CD4-positive, alpha-beta T cell treated with Interleukin-21 for 1 hour (primary cell): Measurements from ENCODE around the gene SAPCD2.
"Not testable (repeated sequence)": the region's sequence is repeated elsewhere in the genome, so short reads cannot be mapped to it uniquely, and the experiment has no call there.

Experiments
- DNase-seq: peaks from one replicate; pipeline ENCODE4 v3.0.0-alpha.2; 2020

The SAPCD2 gene

DNA sequence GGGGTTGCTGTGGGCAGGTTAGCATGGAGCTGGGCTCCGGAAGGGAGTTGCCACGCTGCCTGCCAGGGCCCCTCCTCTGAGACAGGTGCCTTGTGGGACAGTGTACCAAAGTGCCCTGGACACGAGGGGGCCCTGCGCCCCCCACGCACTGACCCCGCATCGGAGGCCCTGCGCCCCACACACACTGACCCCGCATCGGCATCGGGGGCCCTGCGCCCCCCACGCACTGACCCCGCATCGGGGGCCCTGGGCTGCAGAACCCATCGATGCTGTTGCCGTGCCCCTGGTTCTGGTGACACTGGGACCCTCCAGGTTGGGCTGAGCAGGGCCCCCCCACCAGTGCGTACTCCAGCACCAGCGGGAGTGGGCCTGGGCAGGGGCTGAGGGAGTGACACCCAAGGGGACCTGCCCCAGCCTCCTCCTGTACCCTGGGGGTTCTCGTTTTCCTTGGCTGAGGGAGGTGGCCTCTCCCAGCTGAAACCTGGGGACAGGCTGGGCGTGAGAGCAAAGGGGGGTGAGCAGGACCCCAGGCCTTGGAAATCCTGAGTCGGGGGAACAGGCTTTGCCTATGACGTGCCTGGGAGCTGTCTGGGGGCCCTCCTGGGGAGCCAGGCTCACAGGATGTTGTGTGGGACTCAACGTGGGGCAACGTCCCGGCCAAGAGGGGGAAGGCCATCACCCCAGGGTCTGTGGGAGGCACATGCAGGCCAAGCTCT, 6.9 kb downstream of the SAPCD2 start:
- DNase-seq, result no peak

DNA sequence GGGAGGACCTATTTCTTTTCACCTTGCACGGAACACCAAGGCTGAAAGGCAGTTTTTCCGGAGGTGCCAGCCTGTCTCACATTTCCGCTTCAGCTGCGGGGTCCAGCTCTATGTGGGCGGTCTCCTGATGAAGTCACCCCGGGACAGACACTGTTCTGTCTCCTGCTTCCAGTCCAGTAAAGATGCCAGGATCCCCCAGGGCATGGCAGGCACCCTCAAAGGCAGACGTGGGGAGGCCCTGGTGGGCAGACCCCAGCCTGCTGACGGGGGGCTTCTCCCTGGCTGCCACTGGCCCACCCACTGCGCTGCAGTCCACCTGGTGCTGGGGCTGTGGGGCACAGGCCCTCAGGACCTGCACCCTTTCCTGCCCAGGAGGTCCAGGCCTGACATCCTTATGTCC, 7.6 kb downstream of the SAPCD2 start:
- not testable (repeated sequence) for DNase-seq

DNA sequence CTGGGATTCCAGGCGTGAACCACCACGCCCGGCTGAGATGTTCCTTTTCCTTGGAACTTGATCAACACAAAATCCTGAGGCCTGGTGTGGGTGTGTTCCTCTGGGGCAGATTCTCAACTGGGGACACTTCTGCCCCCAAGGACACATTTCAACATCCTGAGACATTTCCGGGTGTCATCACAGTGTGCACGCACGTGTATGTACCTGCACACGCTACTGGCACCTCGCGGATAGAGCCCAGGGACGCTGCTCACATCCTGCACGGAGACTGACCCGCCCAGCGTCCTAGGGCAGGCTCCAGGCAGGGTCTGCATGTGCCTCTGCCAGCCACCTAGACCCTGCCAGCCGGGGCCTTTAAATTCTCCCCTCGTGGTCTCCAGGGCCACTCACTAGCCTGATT, 8.0 kb downstream of the SAPCD2 start:
- no peak for DNase-seq

DNA sequence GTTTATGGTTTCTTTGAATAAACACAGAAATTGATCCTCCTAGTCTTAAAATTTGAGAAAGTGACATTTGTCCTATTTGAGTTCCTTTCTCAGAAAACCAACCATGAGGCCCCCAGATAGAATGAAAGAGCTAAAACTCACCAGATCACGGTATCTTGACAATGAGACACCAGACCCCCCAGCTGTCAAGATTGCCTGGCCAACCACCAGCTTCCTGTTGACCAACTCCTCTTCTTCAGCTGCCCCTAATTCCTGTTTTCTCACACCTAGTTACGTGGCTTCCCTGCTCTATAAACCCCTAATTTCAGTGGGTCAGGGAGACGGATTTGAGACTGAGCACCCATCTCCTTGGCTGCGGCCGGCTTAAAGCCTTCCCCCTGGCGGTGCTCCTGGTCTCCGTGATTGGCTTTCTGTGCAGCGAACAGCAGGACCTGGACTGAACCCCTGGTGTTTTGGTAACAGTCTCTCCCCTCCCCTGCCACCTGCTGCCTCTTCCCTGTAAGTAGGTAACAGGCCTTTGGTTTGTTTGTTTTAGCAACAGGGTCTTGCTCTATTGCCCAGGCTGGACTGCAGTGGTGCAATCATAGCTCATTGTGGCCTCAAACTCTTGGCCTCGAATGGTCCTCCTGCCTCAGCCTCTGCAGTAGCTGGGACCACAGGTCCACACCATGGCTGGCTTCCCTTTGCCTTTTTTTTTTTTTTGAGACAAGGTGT, 11.7 kb downstream of the SAPCD2 start:
- no peak for DNase-seq

DNA sequence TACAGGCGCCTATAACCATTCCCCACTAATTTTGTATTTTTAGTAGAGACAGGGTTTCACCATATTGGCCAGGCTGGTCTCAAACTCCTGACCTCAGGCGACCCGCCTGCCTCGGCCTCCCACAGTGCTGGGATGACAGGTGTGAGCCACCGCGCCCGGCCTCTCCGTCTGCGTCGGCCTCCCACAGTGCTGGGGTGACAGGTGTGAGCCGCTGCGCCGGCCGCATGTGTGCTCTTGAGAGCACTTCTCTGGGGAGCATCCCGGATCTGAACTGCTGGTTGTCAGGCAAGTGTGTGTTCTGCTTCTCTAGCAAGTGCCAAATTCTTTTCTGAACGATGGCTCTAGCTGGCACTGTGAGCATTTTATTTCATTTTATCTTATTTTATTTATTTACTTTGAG, 12.8 kb downstream of the SAPCD2 start:
- DNase-seq, result no peak

DNA sequence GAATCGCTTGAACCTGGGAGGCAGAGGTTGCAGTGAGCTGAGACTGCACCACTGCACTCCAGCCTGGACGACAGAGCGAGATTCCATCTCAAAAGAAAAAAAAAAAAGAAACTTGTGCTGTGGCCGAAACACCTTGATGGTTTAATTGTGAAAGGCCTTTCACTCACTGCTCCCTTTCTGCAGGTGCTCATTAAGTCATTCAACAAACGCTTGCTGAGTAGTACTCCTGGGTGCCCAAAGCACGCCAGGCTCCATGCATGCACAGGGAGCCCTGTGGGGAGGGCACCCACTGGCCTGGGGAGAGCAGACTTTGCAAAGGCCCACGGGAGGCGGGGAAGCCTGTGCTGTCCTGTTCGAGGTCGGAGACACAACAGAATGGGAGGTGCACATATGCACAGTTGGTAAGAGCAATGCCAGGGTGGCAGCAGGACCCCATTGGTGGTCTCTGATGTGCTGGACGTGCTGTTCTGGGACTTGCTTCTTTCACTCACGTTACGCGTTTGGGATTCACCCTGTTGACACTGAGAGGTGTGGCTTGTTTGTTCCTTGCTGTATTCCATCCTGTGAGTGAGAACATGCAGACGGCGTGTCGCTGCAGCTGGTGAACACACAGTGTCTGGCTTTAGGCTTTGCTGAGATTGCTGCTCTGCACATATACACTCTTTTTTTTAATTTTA, 13.5 kb downstream of the SAPCD2 start:
- DNase-seq, result no peak

DNA sequence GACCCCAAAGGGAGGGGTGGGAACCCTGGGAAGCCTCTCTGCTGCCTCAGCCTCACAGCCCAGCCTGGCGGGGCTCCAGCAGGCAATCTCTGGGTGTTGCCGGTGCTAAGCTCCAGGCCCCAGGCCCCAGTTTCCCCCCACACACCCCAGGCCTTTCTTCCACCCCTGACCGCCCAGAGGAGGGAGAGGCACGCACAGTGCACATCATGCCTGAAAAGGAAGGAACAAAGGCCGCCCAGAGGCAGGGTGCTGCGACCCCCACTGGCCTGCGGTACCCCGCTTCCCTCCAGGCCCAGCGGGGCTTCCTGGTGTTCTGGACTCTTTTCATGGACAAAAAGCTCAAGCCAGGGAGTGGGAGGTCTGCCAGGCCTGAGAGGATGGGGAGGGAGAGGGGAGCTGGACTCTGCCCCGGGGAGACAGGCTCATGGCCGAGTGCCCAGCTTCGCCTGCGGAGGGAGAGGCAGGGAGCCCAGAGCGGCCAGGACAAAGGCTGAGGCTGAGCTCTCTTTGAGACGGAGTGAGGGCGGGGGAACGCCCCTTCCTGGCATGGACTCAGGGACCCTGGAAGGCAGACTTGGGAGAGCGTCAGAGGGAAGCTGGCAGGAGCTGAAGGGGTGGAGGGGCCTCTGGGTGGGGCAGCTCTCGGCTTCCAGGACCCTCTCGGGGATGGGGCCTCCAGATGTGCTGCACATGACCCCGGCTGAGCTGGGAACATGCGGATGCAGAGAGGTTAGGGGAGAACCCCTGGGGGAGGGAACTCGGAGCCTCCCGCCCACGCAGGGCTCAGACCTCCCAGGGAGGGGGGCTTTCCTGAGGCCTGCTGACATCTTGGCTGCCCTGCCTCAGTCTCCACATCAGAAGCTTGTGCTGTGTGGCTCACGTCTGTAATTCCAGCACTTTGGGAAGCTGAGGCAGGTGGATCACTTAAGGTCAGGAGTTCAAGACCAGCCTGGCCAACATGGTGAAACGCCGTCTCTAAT, 14.7 kb downstream of the SAPCD2 start:
- no peak for DNase-seq

DNA sequence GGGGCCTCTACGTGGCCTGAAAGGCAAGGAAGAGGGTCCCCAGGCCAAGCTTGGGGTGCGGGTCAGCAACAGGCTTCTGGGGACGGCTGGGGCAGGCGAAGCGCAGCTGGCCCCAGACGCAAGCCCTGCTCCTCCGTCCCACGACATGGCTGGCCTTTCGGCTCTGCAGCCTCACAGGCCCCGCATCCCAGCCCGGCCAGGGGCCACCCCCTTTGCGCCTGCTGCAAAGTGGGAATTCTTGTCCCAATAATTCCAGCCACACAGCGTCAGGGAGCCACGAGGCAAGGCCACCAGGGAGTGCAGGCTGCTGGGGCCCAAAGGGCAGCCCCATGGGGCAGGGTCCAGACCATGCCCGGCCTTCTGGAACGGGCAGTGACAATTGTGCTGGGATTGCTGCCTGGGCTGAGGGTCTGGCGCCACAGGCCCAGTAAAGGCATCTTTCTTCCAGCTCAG, 15.4 kb downstream of the SAPCD2 start:
- DNase-seq, result no peak

DNA sequence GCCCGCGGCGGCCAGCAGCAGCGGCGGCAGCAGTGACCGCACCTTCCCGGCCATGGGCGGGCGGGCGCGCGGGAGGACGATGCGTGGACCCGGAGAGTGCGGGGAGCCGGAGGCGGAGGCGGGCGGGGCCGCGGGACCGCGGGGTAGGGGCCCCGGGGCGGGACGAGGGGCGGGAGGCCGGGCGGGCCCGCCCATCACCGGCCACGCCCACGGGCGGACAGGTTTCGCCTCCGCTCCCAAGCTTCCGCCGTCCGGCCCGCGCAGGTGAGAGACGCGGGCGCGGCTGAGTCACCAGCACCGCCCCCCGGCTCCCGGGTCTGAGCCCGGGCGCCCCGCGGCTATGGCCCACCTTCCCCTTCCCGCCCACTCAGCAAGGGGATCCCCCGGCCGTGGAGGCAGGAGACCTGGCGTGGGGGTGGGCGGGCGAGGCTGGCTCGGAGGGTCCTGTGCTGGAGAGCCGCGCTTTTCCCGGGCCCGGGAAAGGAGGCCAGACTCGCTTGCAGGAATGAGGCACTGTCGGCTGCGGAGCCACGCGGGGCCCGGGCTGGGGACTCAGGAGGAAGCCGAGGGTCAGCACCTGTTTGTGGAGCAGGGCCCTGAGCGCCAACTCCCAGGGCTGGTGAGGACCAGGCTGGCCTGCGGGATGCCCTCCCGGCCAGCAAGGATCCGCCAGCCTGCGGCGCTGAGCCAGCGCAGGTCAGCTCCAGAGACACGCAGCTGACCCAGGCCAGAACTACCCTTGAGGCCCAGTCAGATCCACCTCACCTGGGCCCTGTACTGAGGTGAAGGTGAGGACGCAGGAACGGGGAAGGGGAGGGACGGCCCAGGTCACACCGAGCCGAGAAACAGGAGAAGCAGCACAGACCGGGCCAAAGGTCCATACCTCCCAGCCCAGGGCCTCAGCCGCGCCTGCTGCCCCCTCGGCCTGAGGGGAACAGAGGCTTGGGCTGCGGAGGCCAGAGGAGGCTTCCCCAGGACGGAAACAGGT, 16.1 kb downstream of the SAPCD2 start, which contains the start of gene ENTPD2:
ENTPD2 (minus strand) TSS at position 118 of the 988 bp plus-strand sequence; CDS start at position 54, 64 bp downstream.
- DNase-seq, result peak; percentile 50

DNA sequence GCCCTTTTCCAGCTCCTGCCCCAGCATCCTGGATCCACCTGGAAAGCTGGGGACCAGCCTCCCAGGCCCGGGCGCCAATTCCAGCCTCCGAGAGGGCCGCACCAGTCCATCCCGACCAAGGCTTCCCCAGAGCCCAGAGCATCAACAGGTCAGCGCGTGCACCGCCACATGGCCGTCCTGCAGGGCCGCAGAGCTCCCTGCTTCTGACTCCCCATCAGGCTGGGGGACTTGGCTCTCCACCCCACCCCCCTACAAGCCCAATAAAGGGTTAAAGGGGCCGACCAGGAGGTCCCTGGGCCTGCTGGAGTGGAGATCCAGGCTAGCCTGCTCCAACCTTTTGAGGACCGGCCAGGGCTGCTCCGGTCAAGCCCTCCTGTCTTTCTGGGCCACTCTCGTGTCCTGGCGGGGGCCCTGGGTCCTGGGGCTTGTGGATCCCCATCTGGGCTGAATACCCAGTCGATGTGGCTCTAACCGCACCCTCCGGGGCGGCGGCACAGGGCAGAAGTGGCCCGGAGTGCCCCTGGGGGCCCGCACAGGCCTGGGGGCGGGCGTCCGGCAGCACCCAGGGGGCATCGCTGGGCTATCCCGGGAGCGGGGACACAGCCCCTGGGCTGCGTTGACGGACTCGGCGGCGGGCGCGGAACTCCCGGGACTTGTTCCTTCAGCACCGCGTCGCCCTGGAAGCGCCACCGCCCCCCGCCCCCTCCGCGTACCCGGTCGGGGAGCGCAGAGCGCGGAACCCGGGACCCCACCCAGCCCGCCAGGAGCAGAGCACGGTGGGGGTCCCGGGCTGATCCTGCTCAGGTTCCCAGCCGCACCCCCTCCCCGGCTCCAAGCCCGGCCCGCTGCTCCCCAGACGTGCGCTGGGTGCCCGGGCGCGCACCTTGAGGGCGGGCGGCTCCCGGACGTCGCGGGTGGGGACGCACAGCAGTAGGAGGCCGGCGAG, 17.1 kb downstream of the SAPCD2 start:
- DNase-seq, result no peak

DNA sequence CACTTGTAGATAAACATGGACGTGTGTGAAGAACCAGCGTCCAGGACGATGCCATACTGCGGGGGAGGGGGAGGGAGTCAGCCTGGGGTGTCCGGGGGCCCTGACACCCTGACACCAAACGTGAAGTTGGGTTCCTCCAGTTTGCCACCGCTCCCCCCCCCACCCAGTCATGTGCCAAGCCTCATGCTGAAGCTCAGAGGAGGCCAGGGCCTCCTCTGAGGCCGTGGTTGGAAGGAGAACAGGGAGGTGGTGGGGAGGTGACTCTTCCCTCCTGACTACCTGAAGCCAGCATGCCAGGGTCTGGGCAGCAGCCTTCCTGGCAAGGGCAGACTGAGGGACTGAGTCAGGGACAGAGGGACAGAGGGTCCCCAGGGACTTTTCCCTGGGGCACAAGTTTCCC, 18.1 kb downstream of the SAPCD2 start:
- DNase-seq, result no peak

DNA sequence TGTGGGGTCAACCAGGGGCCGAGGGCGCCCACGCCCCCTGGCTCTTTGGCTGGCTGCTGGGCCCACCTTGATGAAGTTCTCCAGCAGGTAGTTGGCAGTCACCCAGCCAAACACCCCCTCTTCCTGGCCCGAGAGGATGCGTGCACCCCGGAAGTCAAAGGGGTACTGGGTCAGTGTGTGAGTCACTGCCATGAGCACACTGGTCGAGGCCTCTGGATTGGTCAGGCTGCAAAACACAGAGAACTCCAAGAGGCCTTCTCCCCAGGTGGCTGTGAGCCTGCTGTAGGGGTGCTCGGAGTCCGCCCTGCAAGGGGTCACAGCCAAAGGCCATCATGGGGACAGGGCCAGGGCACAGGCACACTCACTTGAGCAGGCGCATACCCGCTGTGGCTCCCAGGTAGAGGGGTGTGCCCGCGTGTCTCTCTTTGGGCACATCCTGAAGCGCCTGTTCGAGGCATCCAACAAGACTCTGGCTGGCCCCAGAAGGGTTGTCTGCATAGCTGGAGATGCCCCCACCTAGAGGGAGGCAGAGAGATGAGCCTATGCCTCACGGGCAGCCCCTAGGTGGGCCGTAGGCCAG, 19.1 kb downstream of the SAPCD2 start:
- no peak for DNase-seq

DNA sequence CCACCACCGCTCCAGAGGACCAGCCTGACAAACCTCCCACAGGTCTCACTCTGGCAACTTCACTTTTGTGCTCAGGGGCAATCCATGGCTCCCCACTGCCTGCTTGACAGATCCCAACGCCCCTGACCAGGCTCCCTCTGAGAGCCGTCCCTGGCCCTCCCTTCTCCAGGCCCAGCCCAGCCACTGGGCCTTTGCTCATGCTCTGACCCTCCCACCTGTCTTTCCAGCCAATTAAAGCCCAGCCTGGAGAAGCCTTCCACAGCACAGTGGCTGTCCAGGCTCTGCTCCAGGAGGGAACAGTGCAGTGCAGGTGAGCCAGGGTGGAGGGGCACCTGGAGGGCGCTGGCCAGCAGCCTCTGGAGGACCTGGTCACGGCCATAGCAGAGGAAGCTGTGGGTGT, 19.8 kb downstream of the SAPCD2 start:
- no peak for DNase-seq

DNA sequence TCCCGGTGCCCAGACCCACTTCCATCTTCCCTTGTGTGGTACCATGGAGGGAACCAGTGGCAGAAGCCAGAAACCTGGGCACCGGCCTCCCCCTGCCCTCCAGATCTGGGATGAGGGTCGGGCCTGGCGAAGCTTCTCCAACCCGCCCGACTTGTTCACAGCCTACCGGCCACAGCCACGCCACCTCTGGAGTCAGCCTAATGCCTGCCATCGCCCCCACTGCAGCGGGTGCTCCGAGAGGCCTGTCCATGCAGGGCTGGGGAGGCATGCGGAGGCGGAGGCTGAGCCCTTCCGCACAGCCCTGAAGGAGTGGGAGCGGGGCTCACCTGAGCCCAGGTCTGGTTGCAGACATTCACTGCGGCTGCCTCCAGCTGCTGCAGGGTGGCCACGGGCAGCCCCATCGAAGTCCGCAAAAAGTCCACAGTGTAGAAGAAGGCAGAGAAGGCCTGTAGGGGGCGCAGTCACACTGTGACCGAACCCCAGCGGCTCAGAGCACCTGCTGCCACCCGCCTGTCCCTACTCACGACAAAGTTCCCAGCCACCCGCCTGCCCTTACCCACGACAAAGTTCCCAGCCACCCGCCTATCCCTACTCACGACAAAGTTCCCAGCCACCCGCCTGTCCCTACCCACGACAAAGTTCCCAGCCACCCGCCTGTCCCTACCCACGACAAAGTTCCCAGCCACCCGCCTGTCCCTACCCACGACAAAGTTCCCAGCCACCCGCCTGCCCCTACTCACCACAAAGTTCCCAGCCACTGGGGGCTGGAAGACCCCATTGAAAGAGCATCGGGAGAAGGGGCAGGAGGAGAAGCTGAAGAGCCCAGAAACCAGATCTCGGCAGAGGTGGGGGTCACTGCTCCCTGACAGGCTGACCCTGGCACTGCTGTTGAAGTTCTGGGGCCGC, 20.6 kb downstream of the SAPCD2 start:
- peak; percentile 60 for DNase-seq

DNA sequence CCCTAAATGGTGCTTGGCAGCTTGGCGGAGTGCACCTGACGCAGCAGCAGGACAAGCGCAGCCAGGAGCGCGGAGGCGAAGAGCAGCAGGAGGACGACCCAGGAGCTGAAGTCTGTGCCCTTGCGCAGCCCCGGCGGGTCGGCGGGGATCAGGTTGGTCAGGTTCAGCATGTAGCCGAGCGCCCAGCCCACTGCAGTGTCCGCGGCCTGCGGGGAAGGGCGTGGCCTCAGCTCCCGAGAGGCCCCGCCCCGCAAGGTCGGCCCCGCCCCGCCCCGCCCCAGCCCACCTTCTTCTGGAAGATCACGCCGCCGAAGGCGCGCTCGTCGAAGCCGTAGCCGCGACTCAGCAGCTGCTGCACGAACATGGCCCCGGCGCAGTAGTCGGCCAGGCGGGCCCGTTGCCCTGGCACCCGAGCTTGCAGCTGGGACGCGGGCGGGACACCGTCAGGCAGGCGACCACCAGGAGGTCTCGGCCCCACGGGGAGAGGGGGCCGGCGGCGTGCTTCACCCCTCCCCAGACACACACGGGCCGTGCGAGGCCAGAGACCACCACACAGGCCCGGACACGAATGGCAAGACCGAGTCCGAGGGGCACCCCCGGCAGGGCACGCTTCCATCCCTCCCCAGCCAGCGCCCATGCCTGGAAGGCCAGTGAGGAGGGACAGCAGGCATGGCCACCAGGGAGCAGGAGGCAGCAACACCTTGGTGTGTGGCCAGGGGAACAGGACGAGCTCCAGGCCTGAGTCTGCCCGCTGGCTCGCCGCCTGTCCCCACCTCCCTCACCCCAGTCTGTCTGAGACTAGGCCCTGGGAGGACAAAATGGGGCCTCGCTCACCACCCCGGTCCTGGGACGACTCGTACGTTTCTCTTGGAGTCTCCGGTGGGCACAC, 21.5 kb downstream of the SAPCD2 start:
- no peak for DNase-seq

DNA sequence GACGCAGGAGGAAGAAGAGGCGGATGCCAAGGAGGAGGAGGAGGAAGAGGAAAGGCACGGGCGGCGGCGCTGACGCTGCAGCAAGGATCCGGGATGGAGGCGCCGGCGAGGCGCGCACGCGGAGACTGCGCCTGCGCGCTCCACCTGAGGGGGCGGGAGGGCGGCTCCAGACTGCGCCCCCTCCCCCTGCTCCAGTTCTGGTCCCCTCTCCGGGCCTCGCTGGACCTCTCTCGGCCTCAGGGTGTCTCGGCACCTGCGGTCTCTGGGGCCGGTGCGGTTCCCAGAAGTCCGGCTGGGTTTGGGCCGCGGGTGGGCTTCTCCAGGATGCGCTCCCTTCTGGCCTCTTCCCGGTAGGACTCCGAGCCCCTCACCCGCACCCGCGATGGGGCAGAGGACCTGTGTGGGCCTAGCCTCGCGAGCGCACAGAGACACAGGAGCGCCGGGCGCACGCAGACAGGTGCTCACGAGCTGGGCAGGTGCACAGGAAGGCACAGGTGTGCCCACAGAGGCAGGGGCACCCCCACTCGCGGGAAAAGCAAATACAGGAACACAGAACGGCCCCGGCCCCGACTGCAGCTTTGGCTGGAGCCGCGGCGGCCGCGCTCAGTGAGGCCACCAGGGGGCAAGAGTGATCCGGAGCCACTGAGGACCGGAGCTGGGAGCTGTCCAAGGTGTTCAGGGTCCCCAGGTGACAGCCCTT, 24.1 kb downstream of the SAPCD2 start, which contains the start of gene NPDC1:
NPDC1 (minus strand) TSS at position 90 of the 700 bp plus-strand sequence. CDS start 188 bp downstream, outside the sequence.
- peak; percentile 85 for DNase-seq
